ENCODE measurements around the gene SFN.
"Not testable (repeated sequence)": the region's sequence is repeated elsewhere in the genome, so short reads cannot be mapped to it uniquely, and the experiment has no call there.

SFN gene

DNA sequence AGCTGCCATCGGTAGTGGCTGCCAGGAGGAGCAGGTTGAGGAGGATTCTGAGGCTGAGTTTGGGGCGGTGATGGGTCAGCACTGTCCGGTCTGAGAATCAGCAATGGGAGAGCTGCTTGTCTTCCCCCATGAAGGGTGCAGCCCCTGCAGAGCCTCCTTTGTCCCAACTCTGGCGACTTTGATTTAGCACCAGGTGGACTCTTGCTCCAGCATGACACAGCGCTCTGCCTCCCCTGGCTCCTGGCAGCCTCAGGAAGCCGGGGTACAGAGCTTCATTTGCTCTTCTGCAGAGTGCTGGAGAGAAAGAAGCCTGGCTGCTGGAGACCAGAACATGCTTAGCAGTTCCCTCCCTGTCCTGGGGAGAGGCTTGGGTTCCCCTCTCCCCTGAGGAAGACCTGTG is 23.2 kb upstream of the SFN start:
- DNase-seq = no peak

DNA sequence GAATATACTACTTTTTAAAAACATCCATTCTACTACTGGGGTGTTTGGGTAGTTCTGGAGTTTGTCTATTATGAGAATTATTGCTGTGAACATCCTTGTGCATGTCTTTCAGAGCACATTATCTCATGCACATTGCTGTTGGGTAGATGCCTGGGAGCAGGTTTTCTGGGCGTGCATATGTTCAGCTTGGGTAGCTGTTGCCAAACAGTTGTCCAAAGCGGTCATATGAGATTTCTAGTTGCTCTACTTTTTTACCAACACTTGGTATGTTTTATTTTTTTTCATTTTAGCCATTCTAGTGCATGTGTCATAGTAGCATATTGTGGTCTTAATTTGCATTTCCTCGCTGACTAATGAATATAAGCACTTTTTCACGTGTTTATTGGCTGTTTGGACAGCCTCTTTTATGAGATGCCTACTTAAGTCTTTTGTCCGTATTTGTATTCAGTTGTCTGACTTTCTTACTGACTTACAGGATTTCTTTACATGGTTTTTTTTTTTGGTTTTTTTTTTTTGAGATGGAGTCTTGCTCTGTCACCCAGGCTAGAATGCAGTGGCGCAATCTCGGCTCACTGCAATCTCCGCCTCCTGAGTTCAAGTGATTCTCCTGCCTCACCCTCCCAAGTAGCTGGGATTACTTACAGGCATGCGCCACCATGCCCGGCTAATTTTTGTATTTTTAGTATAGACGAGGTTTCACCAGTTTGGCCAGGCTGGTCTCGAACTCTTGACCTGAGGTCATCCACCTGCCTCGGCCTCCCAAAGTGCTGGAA is 18.3 kb upstream of the SFN start:
- no peak for DNase-seq

DNA sequence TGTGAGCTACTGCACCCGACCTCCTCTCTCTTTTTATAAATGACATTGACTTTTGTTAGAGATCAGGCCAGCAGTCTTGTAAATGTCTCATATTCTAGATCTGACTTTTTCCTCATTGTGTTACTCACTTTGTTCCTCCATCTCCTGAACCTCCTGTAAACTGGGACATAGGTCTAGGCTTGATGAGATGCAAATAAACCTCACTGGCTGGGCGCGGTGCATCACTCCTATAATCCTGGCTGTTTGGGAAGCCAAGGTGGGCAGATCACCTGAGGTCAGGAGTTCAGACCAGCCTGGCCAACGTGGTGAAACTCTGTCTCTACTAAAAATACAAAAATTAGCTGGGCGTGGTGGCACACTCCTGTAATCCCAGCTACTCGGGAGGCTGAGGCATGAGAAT is 15.1 kb upstream of the SFN start:
- not testable (repeated sequence) for DNase-seq

DNA sequence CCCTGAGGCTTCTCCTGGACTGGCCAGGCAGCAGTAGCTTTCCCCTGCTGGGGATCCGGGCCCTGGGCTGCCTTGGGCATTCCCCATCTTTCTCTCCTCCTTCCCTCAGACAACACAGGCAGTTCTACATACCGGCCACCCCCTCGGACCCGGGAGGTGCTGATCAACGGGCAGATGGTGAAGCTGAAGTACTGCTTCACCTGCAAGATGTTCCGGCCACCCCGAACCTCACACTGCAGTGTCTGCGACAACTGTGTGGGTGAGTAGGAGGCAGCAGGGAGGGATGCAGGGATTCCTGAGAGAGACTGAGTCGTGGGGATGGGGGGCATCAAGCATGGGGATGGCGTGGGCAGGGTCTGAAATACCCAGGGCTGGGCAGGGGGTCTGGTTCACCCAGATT is 14.4 kb upstream of the SFN start:
- no peak for DNase-seq

DNA sequence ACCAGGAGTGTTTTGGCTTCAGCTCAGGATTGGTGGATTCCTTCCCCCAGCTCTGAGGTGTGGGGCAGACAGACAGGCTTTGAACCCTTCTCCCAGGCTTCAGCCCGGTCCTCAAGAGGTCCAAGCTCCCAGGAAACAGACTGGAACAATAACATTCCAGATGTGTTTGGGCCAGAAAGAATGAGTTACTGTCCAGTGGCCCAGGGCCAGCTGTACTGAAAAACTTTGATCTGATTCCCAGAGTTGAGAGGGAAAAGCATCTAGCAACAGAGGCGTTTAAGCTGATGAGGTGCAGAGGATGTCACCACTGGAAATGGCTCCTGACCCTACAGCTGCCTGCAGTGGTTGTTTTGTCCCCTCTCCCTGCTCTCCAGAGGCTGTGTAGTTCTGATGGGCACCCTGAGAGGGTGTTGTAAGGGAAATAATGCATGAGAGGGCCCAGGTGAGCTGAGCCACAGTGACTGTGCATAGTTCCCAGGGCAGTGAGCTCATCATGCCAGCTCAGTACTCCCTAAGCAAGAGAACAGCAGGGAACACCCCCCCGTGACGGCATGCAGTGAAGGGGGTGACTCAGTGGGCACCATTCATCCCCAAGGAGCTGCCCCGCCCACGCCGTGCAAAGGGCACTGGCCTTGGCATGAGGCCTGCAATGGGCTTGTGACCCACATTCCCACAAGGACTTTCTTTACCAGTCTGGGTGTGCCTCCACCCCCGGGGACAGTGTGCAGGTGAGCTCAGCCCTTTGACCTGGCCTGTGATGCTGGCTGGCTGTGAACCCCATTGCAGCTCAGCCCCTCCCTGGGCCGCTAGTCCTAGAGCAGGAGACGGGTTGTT is 13.8 kb upstream of the SFN start:
- no peak for DNase-seq

DNA sequence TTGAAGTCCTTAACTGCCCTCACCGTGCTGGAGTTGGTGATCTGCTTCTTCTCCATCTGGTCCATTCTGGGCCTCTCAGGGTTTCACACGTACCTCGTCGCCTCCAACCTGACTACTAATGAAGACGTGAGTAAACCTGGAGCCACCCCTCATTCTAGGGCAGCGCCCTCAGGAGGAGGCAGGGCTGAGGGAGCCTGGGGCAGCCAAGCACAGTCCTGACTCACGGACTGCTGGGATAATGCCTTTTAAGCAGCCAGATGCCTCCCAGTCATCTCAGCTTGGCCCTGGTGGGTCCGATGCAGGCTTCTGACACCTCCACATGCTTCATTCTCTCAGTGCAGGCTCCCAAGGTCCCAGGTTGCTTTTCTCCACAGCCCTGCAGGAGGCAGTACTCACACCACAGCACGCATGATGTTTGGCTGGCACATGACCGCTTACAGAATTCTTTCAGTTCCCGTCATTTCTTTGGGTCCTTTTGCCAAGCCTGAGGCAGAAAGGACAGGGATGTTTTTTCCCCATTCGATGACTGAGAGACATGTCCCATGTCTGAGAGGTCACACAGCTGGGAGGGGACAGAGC is 11.8 kb upstream of the SFN start:
- DNase-seq = no peak

DNA sequence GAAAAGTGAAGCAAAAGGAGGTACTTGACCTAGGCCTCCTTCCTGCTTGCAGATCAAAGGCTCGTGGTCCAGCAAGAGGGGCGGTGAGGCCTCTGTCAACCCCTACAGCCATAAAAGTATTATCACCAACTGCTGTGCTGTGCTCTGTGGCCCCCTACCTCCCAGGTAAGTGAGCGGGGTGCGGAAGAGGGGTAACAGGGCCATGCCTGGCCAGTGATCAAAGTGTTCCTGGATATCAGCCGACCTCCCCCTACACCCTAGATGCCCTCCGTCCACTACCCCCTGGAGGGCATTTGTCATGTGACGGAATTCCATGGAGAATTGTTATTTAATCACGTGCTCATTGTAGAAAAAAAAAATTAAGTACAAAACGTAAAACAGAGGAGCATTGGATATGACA is 10.2 kb upstream of the SFN start:
- DNase-seq = no peak

DNA sequence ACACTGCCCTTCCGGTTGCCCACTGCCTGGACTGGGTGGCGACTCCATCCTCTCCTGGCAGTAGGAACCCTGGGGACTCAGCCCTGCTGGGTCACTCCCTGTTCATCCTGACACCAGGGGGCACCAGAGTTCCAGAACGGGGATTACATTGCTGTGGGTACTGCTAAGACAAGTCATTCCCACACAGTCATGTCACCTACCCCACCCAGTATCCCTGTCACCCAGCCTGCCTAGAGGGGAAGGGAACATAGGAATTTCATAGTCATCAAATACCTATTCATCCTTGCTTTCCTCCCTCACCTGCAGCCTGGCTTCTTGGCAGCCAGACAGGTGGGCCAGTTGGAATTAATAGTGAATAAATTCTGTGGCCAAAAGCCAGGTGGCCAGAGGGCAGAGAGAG is 9.8 kb upstream of the SFN start:
- peak; percentile 91 for DNase-seq

DNA sequence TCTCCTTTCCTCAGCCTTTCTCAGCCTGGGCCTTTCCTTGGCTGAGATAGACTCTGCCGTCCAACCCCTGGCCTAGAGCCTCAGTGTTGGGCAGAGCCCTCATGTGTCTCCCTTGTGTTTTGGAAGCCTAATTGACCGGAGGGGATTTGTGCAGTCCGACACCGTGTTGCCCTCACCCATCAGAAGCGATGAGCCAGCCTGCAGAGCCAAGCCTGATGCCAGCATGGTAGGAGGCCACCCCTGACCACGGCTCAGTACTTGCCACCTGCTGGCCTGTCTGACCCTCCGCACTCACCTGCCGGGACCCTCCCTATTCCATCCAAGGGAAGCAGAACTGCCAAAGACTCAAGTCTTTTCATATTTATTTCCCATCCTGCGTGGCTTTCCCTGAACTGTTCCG is 9.3 kb upstream of the SFN start:
- no peak for DNase-seq

DNA sequence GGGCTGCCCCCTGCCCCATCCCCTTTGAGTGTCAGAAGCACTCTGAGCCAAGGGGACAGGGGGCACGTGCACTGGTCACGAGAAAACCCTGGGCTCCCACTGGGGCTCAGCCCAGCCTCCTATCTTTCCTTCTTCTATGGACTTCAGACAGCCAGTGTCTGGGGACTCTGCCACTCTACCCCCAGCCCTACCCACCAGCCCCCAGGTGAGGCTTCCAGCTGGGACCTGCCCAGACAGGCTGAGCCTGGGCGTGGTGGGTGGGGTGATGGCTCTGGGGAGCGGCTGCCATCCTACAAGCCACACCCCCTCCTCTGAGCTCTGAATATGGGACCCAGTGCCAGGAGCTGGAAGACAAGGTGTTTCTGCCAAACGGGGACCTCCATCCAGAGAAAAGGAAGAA is 8.0 kb upstream of the SFN start:
- DNase-seq = no peak

DNA sequence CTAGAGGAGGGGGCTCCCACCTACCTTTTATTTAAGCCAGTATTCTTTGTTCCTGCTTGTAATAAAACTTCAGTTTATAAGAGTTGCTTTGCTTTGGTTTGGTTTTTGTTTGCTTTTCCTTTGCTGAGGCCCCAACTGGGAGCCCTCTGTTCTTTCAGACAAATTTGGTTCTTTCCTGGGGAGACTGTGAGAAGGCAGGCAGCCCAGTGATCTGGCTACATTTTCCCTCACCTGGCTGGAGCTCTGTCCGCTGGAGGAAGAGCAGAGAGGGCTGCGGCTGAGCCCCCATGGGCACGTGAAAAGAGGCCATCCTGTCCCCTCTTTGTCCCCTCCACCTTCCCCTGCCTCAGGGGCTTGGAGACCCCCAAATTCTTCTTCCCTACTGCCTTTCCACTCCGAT is 7.3 kb upstream of the SFN start:
- DNase-seq = no peak

DNA sequence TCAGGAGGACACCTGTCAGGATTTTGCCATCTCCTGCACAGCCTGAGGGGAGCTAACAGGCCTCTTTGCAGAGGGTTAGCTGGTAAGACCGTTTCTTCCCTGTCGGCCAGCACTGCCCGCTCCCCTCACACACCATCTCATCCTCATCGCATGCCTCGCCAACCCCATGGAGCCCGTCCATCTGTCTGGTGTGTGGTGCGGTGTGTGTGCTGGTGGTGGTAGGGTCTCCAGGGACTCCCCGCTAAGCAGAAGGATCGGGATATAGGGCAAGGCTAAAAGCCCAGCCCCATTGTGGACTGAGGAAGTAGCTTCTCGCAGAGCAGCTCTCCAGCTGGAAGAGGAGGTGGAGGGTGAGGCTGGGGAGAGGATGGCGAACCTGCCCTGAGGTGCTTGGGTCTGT is 6.8 kb upstream of the SFN start:
- peak; percentile 48 for DNase-seq

DNA sequence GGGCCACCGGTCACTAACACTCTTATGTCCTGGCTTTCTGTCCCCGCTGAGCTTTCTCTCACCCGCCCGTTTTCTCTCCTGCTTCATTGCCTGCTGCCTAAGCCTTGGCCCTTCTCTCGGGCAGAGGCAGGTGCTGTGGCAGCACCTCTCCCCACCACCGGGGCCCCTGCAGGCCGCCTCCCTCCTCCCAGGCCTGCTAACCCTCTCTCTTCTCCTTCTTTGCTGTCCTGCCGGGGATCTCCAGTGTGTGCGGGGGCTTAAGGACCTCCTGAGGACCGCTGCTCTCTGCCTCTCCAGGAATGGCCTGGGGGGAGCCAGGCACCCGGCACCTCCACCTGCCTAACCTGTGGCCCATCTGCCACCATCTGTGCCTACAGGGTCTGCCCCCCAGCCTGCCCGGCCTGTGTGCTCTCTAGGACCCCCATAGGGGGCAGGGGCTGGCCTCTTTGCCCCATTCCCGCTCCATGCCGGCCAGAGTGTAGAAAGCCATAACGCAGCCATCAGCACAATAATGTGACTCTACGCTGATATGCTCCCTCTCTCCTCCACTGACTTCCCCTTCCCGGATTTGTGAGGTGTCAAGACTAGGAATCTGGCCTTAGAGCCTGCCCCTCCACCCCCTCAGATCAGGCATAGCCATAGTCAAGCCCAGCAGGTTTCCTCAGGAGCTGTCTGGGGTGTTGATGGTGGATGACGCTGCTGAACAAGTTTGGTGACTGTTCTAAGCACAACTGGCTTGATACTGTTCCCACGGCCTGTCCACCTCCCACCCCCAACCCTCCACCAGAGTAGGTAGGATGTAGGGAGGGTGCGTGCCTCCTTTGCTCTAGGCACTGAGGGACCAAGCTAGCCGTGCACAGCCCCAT is 6.1 kb upstream of the SFN start:
- DNase-seq = peak; percentile 44

DNA sequence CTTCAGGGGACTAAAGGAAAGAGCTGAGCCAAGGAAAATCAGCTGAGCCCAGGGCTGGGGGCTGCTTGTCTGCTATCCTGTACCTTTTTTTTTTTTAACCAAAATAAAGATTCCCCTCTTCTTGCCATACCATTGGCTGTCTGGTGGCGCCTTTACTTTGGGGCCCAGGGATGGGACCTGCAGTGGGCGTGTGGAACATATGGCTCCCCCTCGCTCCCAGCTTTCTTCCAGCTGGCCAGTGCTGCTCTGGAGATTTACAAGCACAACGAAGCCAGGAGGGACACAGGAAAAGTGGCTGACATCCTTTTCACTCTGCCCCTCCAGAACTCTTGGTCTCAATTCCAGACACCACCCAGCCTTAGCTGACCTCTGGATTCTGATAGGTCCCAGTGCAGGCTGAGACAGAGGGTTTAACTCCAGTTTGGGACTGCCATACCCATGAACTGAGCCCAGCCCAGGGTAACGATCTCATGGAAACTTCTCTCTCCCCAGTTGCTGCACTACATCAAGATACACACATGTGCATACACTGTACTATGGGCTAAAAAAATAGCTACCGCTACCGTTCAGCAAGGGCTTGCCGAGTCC is 5.4 kb upstream of the SFN start:
- DNase-seq = peak; percentile 65

DNA sequence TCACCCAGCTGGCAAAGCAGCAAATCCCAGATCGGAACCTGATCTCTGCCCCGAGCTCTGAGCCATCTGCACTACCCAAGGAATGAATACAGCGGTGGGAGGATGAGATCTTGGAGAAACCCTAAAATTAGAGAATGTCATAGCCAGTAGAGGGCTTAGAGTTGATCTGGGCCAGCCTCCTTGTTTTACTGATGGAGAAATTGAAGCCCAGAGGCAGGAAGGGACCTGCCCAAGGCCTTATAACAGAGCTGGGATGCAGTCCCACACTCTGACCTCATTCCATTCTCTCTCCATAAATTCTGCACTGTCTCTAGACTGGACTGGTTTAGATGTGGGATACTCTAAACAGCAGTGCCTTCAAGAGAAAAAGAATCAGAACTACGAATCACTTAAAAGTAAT is 4.8 kb upstream of the SFN start:
- peak; percentile 56 for DNase-seq

DNA sequence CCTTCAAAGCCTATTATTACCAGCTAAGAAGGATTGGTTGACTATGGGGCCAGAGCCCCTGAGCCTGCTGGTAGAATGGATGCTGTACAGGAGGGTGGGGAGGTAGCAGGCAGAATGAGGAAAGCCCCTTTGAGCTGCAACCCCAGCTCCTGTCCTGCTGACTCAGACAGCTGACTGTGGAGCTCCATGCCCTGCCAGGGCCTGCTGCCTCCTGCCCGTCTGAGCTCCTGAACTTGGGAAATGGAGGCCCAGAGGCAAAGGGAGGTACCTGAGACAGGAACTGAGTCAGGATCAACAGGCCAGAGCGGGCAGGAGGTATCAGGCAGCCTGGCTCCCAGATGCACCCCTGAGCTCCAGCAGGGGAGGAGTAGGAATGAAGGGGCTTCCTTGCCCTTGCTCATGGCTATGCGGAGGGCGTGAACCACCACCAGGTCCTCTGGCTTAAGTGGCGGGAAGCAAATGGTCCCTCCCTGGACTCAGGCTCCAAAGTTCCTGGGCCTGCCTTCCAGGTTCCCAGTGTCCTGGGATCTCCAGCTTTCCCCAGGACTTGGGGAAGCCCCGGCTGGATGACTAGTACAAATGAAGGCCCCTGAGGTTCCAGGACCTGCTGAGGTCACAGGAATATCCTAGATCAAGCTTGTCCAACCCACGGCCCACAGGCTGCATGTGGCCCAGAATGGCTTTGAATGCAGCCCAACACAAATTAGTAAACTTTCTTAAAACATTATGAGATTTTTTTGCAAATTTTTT is 3.9 kb upstream of the SFN start:
- DNase-seq = peak; percentile 62

DNA sequence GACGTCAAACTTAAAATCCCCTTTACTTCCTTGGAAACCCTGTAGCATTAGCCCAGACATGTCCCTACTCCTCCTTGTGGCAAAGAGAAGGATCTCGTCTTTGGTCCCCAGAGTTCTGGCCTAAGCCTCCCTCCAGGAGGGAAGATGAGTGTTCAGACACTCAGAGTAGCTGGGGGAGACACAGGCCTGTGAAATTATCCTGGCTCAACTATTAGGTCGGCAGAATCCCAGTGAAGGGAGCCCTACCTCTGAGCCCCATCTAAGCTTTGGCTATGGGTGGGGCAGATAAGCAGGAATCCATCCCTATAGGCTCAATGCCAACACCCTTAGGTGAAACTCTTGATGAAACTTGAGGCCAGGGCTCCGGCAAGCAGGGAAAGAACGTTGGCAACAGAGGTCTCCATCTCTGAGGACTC is 1.7 kb upstream of the SFN start:
- DNase-seq = peak; percentile 32

DNA sequence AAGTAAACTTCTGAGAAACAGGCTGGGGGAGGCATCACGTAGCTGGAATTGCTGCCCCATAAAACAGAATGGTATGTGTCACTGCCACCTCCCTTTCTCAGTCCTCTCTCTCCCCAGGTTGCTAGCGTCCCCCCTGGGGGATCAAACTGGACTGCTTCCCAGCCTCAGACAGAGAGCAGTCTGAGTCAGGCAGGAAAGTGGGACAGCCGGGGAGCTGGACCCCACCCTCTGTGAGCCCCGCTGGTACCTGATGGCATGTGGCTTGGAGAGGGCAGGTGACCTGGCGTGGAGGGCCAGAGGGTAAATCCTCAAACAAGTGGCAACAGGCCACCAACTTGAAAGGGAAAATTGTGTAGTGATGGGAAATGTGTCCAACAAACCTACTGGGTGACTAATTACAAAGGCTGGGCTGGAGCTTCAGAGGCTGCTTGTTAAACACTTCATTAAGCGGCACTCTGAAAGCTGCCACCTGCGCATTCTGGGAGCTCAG is 1.0 kb upstream of the SFN start:
- DNase-seq = no peak

DNA sequence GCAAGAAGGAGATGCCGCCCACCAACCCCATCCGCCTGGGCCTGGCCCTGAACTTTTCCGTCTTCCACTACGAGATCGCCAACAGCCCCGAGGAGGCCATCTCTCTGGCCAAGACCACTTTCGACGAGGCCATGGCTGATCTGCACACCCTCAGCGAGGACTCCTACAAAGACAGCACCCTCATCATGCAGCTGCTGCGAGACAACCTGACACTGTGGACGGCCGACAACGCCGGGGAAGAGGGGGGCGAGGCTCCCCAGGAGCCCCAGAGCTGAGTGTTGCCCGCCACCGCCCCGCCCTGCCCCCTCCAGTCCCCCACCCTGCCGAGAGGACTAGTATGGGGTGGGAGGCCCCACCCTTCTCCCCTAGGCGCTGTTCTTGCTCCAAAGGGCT is 732 bp downstream of the SFN start:
- no peak for DNase-seq

DNA sequence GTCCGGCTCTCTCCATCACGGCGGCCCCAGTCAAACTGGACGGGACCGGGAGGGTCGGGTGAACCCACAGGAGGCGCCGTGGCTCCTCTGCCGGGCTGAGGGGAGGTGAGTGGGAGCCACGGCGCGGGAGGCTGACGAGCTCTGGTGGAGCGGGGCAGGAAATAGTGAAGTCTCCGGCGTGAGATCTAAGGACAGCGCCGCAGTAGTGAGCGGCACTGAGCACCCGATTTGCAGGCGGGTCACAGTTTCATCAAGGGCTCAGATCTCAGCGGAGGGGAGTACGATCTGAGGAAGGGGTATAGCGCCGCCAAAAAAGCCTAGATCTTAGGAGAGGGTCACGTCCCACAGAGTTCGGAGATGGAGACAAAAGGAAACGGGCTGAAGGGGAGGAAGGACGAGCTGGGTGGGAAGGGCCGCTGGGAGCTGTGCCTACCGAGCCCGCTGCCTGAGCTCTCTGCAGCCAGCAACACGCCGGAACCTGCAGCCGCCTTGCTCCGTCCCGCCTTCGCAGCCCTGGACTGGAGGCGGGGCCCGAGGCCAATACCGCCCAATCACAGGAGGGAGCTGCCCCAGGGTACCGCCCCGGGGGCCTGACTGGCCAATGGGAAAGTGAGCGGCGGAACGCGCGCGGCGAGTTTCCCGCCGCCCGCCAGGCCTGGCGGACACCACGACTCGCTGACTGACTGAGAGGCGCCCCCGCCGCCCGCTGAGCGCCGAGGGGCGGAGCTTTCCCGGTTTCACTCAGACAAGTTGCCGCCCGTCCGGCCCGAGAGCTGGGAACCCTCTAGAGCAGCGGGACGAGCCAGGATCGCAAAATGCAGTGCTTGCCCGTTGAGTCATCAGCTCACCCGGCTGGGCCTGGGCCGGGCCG is 1.9 kb downstream of the SFN start:
- DNase-seq = peak; percentile 99

DNA sequence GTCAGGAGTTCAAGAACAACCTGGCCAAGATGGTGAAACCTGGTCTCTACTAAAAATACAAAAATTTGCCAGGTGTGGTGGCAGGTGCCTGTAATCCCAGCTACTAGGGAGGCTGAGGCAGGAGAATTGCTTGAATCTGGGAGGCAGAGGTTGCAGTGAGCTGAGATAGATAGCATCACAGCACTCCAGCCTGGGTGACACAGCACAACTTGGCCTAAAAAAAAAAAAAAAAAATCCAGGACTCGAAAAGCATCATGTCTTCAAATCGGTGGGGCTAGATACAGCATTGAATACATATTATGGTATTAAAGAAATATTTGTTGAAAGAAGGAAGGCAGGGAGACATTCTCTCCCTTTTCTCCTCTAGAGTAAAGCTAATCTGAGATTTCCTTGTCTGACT is 10.1 kb downstream of the SFN start:
- not testable (repeated sequence) for DNase-seq

All from NCI-H82 (cell line).